ENCODE data around the gene LEUTX.

LEUTX gene

GRCh38 chr19:39765091-39766076 lies 13.3 kb upstream of the LEUTX start:
- peak; percentile 83 for TF ChIP-seq CTCF (conservative IDR thresholded peaks at IDR 0.05; ENCODE audit: low read depth)
- peak; percentile 24 for DNase-seq (ENCODE audit: low spot score)
- H3K27ac ChIP-seq: no peak overlapping the region
- ChIA-PET POLR2A (ENCODE audit: low non-redundant PET) (no interaction called here), CTCF (interaction anchor here (0.7 kb wide), 1 partner anchor 92 kb away, joined by 3 read pairs; no protein-coding TSS in a partner anchor)

- H3K27ac ChIP-seq: no peak overlapping the region
- no peak for TF ChIP-seq CTCF (conservative IDR thresholded peaks at IDR 0.05; ENCODE audit: low read depth)
- ChIA-PET CTCF (interaction anchor here (0.6 to 1.4 kb wide), 3 partner anchors 11 to 1858 kb away, joined by 3 to 6 read pairs (median 4); no protein-coding TSS in a partner anchor), POLR2A (ENCODE audit: low non-redundant PET) (no interaction called here)
- no peak for DNase-seq (ENCODE audit: low spot score)
Observed at GRCh38 chr19:39768334-39768733, 10.3 kb upstream of the LEUTX start.

GRCh38 chr19:39768786-39769185 lies 9.9 kb upstream of the LEUTX start:
- H3K27ac ChIP-seq: no peak overlapping the region
- ChIA-PET POLR2A (ENCODE audit: low non-redundant PET) (no interaction called here), CTCF (interaction anchor here (0.6 to 1.4 kb wide), 3 partner anchors 10 to 1859 kb away, joined by 3 to 6 read pairs (median 4); no protein-coding TSS in a partner anchor)
- DNase-seq (ENCODE audit: low spot score): no peak
- no peak for TF ChIP-seq CTCF (conservative IDR thresholded peaks at IDR 0.05; ENCODE audit: low read depth)

- TF ChIP-seq CTCF (conservative IDR thresholded peaks at IDR 0.05; ENCODE audit: low read depth): no peak
- POLR2A ChIA-PET (ENCODE audit: low non-redundant PET): no interaction called here
- H3K27ac ChIP-seq: no peak overlapping the region
- CTCF ChIA-PET: interaction anchor here (0.6 kb wide), 1 partner anchor 9 kb away, joined by 3 read pairs; no protein-coding TSS in a partner anchor
- no peak for DNase-seq (ENCODE audit: low spot score)
Observed at GRCh38 chr19:39780894-39781293, 2.2 kb downstream of the LEUTX start.

- ChIA-PET POLR2A (ENCODE audit: low non-redundant PET) (no interaction called here), CTCF (interaction anchor here (0.6 kb wide), 1 partner anchor 114 kb away, joined by 3 read pairs; no protein-coding TSS in a partner anchor)
- no peak for DNase-seq (ENCODE audit: low spot score)
Observed at GRCh38 chr19:39788244-39788643, 9.6 kb downstream of the LEUTX start.

More at GRCh38 chr19:39788244-39788643, 9.6 kb downstream of the LEUTX start:
- no peak for TF ChIP-seq CTCF (conservative IDR thresholded peaks at IDR 0.05; ENCODE audit: low read depth)
- H3K27ac ChIP-seq: no peak overlapping the region

All from RWPE1 (cell line).